DMS79 (cell line): ENCODE data around the gene UGT1A1.

ENCODE experiments used
- DNase-seq: peaks from one replicate; lab custom pipeline; 2025; lab: John Stamatoyannopoulos, UW

The UGT1A1 gene

DNA sequence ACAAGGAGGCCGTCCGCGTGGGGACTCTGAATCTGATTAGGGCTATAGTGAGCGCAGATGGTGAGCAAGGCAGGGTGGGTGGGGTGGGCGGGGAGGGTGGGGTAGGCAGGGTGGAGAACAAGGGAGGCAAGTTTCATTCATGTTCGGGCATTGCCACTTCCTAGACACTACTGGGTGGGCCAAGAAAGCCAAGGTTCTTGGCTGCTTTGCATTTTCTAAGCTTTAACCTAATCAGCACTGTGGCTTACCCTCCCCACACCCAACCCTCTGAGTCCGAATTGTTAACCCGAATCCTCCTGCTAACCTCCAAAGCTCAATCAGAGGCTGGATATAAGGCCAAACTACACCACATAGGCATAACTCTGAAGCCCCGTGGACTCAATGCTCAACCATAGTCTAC is 36.2 kb downstream of the UGT1A1 start:
- DNase-seq, result no peak

DNA sequence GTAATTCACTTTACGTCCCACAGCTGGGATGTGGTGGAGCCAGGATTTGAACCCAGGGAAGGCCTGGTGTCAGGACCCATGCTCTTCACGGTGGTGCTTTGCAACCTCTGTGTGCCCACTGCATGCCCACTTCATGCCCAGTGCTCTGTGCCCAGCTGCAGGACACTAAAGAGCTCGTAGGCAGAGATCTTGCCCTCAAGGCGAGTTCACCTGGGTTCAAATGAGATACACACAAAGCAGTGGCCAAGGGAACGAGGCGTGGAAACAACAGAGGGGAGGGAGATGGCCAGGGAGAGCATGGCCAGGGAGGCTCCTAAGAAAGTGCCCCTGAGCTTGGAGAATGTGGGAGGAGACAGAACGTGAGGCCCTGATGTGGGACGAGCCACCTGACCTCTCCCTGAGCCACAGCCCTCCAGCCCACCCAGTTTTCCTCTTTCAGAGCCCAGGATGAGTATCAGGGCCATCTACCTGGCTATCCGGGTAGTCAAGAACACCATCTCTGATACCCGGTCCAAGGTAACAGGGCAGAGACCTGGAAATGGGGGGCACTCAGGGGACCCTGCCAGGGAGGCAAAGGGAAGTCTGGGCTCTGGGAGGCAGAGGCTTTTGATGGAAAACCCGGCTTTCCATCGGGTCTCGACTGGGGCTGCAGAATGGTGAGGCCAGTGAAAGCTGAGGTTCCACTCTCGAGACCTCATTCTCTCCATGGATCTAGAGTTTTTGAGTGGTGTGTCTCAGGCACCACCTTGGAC is 38.4 kb downstream of the UGT1A1 start:
- no peak for DNase-seq

DNA sequence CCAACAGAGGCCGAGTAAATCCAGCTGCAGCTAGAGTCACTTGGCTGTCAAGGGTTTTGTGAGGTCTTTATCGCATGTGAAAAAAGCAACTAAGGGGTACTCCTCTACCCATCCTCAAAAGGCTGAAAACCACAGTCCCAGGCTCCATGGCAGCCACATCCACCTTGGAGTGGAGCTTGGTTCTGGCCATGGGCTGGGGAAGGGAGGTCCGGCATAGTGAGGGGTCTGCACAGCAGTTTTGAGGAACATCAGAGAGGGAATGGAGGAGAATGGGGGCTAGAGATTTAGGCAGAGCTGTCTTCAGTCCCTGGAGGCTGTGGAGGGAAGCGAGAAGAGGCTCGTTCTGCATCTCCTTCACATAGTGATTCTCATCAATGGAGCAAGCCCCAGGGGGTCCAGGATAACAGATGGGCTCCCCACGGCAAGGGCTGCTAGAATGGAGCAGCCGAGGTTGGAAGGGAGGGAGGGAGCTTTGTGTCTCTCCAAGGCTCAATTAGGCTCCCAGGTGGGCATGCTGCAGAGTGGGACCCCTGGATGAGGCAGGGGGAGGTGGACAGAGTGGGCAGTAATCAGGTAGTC is 39.1 kb downstream of the UGT1A1 start:
- no peak for DNase-seq

- DNase-seq, result no peak
These were observed 39.6 kb downstream of the UGT1A1 start for GRCh38 chr2:233799716-233800115.

DNA sequence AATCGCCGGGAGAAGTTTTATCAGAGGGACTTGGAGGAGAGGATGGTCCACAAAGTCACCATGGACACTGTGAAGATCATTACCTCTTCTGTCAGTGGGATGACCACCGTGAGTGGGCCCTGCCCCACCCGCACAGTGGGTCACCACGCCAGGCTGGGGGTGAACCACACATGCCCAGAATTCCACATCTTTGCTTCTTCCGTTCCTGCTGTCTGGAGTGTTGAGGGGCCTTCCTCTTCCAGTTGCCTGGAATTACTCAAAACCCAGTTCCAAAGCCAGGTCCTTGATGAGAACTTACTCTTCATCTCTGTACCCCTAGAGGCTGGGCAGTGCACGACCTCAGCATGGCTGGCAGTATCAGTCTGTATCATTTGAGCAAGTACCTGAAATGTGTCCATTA is 40.1 kb downstream of the UGT1A1 start:
- no peak for DNase-seq

GRCh38 chr2:233801357-233802131 is 41.5 kb downstream of the UGT1A1 start:
- DNase-seq, result no peak

GRCh38 chr2:233802132-233802815 is 42.2 kb downstream of the UGT1A1 start:
- no peak for DNase-seq

DNA sequence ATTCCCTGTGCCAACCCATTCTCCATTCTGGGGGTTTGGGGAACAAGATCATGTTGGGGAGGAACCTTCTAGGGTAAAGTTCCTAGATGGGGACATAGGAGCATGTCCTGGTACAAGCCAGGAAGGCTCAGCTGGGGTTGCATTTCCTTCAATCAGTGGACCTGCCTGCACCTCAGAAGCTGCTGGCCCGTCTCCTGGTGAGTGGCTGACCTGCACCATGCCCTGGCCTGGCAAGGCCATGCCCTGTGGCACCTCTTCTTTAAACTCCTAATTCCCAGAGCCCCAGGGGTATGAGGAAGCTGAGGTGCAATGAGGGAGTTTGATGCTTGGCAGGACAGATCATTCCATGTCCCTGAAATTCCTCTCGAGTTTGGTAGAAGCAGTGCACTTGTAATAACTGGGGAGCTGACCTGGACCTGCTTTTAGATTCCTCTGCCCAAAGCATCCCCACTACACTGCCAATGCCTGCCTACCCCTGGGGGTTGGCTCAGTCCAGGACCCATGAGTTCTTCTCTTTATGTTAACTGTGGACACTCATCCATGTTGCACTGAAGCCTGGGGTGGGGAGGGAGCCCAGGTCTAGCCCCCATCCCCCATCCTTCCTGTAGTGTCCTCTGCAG is 43.3 kb downstream of the UGT1A1 start:
- no peak for DNase-seq

DNA sequence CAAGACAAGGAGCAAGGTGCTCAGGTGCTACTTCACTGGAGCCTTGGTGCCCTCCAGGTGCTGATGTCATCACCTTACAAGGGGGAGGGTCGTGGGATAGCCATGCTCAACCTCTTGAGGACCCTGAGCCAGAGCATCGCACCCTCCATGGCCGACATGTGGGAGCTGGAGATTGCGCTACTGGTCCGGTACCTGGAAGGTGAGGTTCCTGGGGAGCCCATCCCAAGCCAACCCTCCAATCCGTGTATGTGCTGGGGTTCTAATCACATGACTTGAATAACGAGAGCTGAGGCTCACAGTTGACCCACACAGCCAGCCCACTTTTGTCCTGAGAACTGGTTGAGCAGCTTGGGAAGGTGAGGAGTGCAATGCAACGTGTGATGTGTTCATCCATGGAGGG is 43.9 kb downstream of the UGT1A1 start:
- DNase-seq, result no peak

DNA sequence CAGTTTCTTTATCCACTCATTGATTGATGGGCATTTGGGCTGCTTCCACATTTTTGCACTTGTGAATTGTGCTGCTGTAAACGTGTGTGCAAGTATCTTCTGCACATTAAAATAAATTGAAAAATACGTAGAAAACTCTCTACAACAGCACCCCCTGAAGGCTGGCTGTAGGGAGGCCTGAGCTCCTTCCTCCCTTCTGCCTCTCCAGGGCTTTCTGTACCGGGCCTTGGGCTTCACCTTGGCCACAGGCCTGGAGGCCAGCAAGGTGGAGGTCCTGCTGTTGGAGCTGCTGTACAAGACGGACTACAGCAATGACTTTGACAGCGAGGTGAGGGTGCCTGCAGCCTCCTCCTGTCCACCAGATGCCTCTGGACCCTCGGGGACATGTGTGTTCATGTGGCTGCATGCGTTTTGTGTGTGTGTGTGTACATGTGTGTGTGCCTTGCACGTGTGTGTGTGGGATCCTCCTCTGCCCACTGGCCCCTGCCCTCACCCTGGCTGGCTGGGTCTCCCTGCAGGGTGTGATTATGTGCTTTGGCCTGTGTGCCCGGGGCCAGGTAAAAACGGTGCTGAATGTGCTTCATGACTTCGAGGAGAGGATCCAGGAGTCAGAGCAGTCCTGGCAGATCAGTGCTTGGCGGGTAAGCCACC is 47.3 kb downstream of the UGT1A1 start:
- no peak for DNase-seq

GRCh38 chr2:233807966-233808935 is 48.2 kb downstream of the UGT1A1 start:
- DNase-seq, result no peak

DNA sequence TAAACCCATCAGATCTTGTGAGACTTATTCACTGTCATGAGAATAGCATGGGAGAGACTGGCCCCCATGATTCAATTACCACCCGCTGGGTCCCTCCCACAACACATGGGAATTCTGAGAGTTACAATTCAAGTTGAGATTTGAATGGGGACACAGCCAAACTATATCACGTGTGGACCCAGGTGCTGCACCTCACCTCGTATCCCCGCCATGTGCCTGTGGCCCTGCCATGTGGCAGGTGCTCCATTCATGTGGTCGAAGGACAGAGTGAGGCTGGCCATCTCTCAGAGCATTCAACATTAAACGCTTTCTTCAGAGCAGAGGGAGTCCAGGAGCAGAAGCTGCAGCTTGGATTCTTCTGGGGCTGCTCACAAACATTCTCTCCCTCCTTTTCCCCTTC is 50.3 kb downstream of the UGT1A1 start:
- no peak for DNase-seq

DNA sequence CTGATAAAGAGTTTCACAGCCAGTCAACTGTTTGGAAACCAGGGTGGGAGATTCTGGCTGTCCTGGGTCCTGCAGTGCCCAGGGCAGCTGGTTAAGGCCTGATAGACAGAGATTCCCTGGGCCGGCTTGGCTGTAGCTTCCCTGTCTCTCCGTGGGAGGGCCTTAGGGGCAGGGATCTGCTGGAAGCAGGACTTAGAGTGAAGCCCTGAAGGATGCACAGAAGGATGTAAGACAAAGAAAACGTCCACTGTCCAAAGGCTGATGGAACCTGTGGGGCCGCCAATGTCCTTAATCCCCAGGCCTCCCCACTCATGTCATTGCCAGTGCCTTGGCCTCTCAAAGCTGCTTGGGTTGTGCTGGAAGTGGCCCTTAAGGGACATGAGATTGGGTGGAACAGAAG is 51.0 kb downstream of the UGT1A1 start:
- no peak for DNase-seq

GRCh38 chr2:233811732-233812131 is 51.7 kb downstream of the UGT1A1 start:
- DNase-seq, result no peak

DNA sequence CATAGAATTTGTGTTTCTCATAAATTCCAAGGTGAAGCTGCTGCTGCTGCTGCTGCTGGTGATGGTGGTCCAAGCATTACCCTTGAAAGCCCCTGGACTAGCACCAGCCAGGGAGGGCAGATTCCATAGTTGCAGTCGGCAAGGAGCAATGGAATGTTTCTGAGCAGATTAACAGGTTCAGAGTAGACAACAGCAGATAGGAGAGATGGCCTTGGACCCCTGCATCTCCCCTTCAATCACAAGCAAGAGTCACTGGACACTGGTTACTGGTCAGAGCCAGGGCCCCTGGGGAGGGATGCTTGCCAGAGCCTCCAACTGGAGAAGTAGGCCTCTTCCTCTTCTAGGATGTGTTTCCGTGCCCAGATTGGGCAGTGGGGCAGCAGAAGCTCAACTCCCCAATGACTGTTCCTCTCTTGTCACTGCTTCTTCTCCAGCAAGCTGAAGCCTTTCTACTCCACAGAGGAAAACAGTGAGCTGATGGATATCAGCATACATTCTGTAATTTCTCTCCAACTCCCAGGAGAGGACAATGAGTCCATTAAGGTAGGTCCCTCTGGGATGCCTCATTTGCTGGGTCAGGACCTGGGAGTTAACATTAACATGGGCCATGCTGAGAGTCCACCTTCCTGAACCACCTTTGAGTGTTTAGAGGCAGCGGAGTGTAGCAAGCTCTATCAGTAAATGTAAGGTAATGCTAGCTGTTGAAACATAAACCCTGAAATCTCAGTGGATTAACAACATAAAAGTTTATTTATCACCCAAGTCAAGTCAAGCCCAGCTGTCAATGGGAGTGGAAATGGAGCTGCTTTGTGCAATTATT is 53.4 kb downstream of the UGT1A1 start:
- DNase-seq, result no peak

DNA sequence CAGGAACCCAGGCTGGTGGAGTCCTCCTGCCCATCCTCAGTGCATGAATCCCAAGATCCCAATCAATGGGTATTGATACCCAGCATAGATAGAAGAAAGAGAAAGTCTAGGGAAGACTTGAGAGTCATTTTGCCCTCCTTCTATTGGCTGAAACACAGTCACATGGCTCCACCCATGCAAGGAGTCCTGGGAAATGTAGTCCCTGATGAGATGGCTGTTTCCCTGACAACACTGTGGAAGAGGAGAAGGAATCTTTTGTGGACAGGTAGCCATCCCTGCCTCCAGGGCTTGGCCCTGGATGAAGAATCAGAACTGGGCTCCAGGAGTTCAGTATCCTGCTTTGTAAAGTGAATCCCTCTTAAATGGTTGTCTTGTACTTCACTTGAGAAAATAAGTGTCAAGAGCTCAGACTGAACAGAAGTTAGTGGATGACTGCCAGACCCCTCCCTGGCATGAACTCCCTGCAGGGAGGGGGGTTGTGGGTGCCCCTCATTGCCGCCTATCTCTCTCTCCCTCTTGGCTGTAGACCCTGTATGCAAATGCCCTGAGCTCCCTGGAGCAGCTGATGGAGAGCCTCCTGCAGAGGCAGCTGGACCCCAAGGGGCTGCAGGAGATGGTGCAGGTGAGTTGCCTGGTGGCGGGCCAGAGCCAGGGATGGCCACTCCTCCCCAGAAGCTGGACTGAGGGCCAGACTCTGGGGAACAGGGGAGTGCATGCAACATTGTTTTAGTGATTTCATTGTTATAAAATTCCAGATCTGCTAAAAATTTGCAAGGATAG is 54.2 kb downstream of the UGT1A1 start:
- DNase-seq, result no peak

GRCh38 chr2:233815861-233816260 is 55.8 kb downstream of the UGT1A1 start:
- DNase-seq, result no peak

- no peak for DNase-seq
These were observed 56.3 kb downstream of the UGT1A1 start for GRCh38 chr2:233816334-233816733.

- no peak for DNase-seq
These were observed 56.7 kb downstream of the UGT1A1 start for GRCh38 chr2:233816771-233817170.
